Measurements from ENCODE around the gene CCDC71. TPM values are rescaled to one million over a fixed set of nuclear protein-coding genes. Genes with fewer than 3 reads are reported as not detected.
A peak's percentile ranks its signal among the peaks of the same experiment; 100 is the strongest.

CCDC71 gene
- total RNA-seq, 6 donors from 2014 or later, result 20.7 to 31.6 (median 26.0) TPM

DNA sequence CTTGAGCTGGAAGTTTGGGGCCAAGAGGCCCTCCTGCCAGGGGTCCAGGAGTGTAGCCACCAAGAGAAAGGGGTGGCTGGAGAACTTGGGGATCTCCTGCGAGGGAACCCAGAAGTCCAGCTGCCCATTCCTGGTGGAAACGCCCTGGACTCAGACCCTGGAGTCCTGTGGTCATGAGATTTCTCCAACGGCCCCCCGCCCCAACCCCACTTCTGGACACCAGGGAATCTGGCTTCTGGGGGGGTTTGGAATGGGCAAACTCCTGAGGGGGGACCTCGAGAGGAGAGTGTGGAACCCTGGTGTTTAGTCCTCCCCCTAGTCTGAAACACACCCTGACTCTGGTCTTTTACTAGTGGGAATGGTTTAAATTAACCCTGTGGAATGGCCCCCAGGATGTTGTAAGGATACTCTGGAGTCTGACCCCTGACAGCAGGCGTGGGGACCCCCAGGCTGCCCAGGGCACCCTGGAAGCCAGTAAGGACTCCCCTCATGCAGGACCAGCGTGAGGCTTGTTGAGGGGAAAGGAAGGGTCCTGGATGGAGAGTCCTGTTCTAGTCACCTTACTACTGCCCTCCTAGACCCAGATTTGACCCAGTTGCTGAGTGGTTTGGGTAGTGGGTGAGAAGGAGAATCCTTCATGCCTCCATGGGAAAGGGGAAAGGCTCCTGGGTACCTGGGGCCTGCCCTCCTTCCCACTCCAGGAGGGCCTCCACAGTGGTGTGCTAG is 5.8 kb upstream of the CCDC71 start:
- Histone ChIP-seq H3K27me3 (no peaks in the 10 kb centered on the region), H3K27ac (peak overlapping the region; percentile 68 to 89 (median 88)), H3K9me3 (no peaks in the 10 kb centered on the region), H3K36me3 (peaks cover 3 to 22% (median 8%) of the 10 kb centered on the region in 4 donors), H3K4me1 (peaks cover 26 to 35% (median 29%) of the 10 kb centered on the region in 4 donors), H3K4me3 (peak overlapping the region; percentile 58 to 80 (median 70))
- TF ChIP-seq POLR2AphosphoS5 (IDR thresholded peaks at IDR 0.05) (no peak), EP300 (IDR thresholded peaks at IDR 0.05) (no peak)
- WGBS, 2 donors, result 24 to 34% methylated on average over 3 to 7 of the region's 7 CpGs
- DNase-seq, result no peak
- no peak for ATAC-seq (ENCODE audit: low FRiP score in 2 of 2)

DNA sequence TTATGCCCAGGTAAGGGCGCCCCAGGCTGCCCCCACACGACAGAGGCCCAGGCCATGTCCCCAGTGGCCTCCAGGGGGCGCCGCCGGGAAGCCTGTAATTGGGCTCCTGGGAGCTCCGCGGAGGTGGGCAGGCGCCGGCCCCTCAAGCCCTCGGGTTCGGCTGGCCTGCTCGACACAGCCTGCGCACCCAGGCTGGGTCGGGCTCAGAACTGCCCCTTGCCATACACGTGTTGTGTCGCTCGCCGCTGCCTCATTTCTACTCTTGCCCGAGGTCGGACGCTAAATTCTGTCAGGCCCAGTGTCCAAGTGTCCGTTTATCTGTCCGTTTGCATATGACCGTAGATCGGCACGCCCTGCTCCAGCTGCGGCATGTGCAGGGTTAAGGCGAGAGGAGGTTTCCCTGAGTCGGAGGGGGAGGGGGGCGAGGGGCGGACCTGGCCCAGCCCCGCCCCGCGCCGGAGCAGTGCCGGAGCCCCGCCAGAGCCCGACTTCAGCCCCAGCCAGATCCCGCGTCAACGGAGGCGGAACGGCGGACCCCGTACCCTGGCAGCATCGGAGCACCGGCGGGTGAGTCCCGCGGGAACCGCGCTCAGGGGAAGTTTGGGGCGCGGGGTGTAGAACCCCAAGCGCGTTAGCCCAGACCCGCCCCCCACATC is 5.1 kb upstream of the CCDC71 start, which contains the start of gene KLHDC8B:
Gene KLHDC8B, plus strand, starts transcription at position 480 of the 656 bp plus-strand sequence. CDS start 1,172 bp downstream, outside the sequence.
- peak within 1 kb of the TSS; percentile 58 to 80 (median 70) for H3K4me3 ChIP-seq
- peaks cover 3 to 22% (median 8%) of the 10 kb centered on the region in 4 donors for H3K36me3 ChIP-seq
- H3K4me1 ChIP-seq, result peaks cover 31 to 38% (median 35%) of the 10 kb centered on the region in 4 donors
- H3K27ac ChIP-seq, result peak within 1 kb of the TSS; percentile 68 to 89 (median 88)
- TF ChIP-seq POLR2A (IDR thresholded peaks at IDR 0.05) (peak in 2 of 4 donors; percentile 36 to 74), EP300 (IDR thresholded peaks at IDR 0.05) (no peak), POLR2AphosphoS5 (IDR thresholded peaks at IDR 0.05) (peak; percentile 30 to 69)
- TF ChIP-seq, protein P1, sequence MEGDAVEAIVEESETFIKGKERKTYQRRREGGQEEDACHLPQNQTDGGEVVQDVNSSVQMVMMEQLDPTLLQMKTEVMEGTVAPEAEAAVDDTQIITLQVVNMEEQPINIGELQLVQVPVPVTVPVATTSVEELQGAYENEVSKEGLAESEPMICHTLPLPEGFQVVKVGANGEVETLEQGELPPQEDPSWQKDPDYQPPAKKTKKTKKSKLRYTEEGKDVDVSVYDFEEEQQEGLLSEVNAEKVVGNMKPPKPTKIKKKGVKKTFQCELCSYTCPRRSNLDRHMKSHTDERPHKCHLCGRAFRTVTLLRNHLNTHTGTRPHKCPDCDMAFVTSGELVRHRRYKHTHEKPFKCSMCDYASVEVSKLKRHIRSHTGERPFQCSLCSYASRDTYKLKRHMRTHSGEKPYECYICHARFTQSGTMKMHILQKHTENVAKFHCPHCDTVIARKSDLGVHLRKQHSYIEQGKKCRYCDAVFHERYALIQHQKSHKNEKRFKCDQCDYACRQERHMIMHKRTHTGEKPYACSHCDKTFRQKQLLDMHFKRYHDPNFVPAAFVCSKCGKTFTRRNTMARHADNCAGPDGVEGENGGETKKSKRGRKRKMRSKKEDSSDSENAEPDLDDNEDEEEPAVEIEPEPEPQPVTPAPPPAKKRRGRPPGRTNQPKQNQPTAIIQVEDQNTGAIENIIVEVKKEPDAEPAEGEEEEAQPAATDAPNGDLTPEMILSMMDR (IDR thresholded peaks at IDR 0.05), result peak; percentile 94 to 97 (median 96)
- no peaks in the 10 kb centered on the region for H3K27me3 ChIP-seq
- ATAC-seq (ENCODE audit: low FRiP score in 2 of 2), result peak; percentile 90 to 95
- DNase-seq, result peak; percentile 88 to 97
- H3K9me3 ChIP-seq, result no peaks in the 10 kb centered on the region
- WGBS, 2 donors, result 0 to 2% methylated on average over 10 to 40 of the region's 57 CpGs

DNA sequence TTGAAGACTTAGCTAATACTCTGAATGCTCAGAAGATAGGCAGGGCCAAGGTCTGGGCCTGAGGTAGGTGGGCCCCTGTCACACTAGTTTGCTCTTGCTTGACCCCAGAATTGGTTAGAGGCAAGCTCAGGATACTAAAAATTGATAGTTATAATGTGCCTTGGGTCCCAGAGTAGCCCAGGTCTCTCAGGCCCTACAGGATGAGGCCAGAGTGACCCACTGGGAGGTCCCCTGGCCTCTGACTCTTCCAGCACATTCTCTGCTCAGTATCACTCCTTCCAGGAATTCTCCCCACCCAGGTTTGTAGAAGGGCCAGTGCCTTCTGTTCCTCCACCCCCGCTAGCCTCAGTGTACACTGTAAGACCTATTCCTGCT is 4.6 kb upstream of the CCDC71 start:
- H3K9me3 ChIP-seq, result no peaks in the 10 kb centered on the region
- peaks cover 31 to 39% (median 35%) of the 10 kb centered on the region in 4 donors for H3K4me1 ChIP-seq
- peak overlapping the region; percentile 68 to 89 (median 88) for H3K27ac ChIP-seq
- TF ChIP-seq, protein P1 (IDR thresholded peaks at IDR 0.05), result no peak
- no peak for TF ChIP-seq POLR2A (IDR thresholded peaks at IDR 0.05)
- no peak for TF ChIP-seq POLR2AphosphoS5 (IDR thresholded peaks at IDR 0.05)
- TF ChIP-seq EP300 (IDR thresholded peaks at IDR 0.05), result no peak
- DNase-seq (no peak), ATAC-seq (ENCODE audit: low FRiP score in 2 of 2) (no peak)
- 0% methylated on average over 1 of the region's 1 CpG for WGBS, 2 donors
- H3K36me3 ChIP-seq, result peaks cover 3 to 17% (median 6%) of the 10 kb centered on the region in 4 donors
- H3K27me3 ChIP-seq, result no peaks in the 10 kb centered on the region
- H3K4me3 ChIP-seq, result peak overlapping the region in 3 of 4 donors; percentile 63 to 80 (median 77)

- no peak for TF ChIP-seq EP300 (IDR thresholded peaks at IDR 0.05)
- no peak for TF ChIP-seq POLR2AphosphoS5 (IDR thresholded peaks at IDR 0.05)
- no peak for TF ChIP-seq POLR2A (IDR thresholded peaks at IDR 0.05)
- TF ChIP-seq, protein P1 (IDR thresholded peaks at IDR 0.05), result no peak
- no peak for ATAC-seq (ENCODE audit: low FRiP score in 2 of 2)
- Histone ChIP-seq H3K4me1 (peaks cover 21 to 43% (median 25%) of the 10 kb centered on the region in 4 donors), H3K9me3 (no peaks in the 10 kb centered on the region), H3K27ac (peak overlapping the region; percentile 91 to 95 (median 94)), H3K27me3 (no peaks in the 10 kb centered on the region), H3K4me3 (peak overlapping the region in 3 of 4 donors; percentile 87 to 93 (median 92)), H3K36me3 (peaks cover 8 to 21% (median 16%) of the 10 kb centered on the region in 4 donors)
- WGBS, 2 donors, result 89 to 94% methylated on average over 2 to 6 of the region's 6 CpGs
- DNase-seq, result no peak
These were observed 823 bp upstream of the CCDC71 start for GRCh38 chr3:49166752-49167556.
